NCI-H1930 (cell line): ENCODE measurements around the gene SPRN.
"Not testable (repeated sequence)": the region's sequence is repeated elsewhere in the genome, so short reads cannot be mapped to it uniquely, and the experiment has no call there.

Experiments used
- DNase-seq, 2 experiments: peaks; one replicate each; lab custom pipeline; 2025; lab: John Stamatoyannopoulos, UW

SPRN gene

DNA sequence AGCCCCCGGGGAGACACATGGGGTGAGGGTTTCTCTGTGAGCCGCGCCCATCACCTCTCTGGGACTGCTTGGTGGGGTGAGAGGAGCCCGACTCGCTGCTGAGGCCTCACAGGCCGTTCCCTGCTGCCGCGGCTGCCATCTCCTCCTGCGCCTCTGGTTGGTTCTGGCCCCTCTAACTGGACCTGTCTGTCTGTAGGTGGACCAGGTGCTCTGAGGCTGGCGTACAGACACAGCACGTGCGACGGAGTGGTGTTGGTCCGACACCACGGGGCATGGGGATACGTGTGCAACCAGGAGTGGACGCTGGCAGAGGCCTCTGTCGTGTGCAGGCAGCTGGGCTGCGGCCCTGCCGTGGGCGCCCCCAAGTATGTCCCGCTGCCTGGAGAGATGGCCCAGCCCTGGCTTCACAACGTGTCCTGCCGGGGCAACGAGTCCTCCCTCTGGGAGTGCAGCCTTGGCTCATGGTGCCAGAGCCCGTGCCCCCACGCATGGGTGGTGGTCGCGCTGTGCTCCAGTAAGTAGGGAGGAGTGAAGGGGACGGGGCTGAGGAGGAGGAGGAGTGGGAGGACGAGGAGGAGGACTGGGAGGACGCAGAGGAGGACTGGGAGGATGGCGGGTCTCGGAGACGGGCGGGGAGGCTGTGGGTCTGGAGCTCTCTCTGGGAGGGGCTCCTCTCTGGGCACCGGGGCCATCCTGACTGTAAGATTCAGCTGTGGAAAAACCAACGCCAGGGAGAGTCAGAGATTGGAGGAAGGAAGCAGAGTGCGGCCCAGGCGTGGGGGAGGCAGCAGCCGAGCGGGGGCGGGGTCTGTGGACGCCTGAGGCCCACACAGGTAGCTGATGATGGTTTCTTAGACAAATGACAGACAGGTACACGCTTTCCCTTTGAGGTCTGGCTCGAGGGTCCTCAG lies 31.9 kb upstream of the SPRN start:
- no peak for DNase-seq

DNA sequence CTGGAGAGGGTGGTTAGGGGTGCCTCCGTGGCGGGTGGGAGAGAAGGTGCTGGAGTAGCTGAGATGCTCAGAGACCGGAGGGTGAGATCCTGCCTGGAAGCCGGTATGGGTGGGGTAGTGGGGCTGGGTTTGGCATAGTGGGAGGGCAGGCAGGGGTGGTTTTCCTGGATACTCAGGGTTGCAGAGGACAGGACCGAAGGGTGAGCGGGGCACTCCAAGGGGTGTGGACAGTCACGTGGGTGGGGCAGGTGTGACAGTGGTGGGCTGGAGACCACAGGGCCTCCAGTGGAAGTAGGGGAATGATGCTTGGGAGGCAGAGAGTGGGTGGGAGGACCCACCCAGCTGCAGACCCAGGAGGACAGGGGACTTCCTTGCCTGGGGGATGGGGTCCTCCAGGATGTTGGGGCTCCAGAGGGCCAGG lies 31.2 kb upstream of the SPRN start:
- DNase-seq = no peak

DNA sequence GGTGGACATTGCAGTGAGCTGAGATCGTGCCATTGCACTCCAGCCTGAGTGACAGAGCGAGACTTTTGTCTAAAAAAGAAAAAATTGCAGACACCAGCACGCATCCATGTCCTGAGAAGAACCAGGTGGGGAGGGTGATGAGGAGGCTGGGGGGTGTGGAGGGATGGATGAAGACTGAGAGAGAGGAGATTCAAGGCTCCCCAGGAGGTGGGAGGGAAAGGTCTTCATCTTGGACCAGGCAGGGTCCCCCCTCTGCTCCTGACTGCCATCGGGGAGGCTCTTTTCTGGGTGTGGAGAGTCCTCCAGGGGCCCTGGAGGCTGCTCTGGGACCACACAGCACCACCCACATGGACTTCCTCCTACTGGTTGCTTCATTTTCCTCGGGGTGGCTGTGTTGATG lies 30.8 kb upstream of the SPRN start:
- no peak for DNase-seq

DNA sequence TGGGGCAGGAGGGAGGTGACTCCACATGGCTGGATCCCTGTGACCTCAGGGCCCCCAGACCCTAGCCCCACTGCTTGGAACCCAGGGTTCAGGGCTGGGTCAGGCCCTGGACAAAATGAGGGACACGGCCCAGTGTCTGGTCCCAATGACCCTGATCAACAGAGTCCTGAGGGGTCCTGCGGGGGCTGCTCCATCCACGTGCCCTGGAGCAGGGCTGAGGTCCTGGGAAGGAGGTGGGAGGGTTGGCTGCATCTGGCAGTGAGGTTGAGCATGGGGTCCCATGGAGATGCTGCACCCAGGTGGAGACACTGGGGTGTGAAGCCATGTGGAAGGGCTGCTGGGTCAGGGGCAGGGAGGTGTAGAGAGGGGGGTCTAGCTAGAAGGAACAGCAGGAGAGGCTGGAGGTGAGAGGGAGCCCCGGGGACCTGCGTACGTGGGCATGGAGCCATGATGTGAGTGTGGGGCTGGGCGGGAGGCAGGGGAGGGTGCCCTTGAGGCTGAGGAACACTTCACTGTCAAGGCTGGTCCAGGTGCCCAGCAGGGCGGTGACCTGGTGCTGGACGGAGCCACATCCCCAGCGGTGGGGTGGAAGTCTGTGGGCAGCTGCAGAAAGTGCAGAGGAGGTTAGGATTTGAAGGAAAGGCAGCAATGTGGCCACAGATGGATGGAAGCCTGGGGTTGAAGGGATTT lies 29.9 kb upstream of the SPRN start:
- DNase-seq = no peak

DNA sequence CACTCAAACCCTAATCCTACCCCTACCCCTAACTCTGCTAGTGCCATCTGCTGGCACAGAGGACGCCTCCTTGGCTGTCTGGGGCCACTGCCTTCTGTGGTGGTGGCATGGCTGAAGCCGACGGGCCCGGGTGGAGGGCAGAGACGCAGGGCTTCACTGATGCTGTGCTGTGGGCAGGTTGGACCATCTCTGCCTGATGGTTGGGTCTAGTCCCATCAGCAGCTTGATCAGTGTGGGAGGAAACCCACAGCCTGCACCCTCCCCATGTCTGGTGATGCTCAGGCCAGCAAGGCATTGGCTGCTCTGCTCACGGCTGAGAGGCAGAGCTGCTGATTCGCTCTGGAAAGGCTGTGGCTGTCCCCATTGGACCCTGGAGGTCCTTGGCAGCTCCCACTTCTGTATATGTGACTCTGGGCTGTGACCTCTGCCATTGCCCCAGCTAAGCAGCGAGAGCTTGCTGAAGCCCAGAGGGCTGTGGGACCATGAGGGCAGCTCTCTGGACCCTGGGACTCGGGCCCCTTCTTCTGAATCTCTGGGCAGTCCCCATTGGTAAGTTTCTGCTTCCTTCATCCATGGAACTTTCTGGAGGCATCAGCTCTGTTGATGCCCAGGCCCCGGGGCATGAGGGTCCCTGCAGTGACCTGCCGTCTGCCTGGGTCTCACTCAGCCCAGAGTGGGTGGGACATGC lies 29.2 kb upstream of the SPRN start, which contains the start of gene SCART1:
TSS of gene SCART1 (plus strand) at position 430 of the 688 bp plus-strand sequence. CDS start at position 483, 53 bp downstream.
- no peak for DNase-seq

DNA sequence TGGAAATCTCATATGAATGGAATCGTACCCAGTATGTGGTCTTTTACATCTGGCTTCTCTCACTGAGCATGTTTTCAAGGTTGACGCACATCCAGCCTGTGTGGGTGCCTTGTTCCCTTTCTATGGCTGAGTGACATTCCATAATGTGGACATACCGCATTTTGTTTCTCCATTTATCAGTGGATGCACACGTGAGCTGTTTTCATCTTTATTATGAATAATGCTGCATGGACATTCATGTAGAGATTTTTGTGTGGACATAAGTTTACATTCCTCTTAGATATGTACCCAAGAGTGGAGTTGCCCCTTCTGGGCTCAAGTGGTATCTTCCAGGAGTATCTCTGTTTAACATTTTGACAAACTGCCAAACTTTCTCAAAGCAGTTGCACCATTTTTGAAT lies 28.0 kb upstream of the SPRN start:
- DNase-seq = no peak

DNA sequence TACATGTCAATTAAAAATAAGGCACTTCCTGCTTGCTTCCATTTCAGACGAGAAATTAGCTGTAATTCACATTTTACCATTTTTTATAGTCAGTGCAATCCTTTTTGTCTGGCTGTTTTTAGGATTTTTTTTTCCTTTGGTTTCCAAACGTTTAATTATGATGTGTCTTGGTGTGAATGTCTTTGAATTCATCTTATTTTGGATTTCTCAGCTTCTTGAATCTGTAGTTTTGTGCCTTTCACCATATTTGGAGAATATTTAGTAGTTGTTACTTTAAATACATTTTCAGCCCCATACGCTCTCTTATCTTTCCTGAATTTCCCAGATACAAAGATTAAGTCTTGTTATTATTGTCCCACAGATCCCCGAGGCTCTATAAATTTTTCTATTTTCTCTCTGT lies 26.9 kb upstream of the SPRN start:
- no peak for DNase-seq

DNA sequence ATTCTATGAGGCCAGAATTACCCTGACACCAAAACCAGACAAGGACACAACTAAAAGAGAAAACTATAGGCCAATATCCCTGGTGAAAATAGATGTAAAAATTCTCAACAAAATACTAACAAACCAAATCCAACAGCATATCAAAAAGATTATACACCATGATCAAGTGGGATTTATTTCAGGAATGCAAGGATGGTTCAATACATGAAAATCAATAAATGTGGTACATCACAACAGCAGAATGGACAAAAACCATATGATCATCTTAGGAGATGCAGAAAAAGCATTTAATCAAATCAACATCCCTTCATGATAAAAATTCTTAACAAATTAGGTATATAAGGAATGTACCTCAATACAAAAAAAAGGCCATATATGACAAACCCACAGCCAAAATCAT lies 23.7 kb upstream of the SPRN start:
- DNase-seq = no peak

DNA sequence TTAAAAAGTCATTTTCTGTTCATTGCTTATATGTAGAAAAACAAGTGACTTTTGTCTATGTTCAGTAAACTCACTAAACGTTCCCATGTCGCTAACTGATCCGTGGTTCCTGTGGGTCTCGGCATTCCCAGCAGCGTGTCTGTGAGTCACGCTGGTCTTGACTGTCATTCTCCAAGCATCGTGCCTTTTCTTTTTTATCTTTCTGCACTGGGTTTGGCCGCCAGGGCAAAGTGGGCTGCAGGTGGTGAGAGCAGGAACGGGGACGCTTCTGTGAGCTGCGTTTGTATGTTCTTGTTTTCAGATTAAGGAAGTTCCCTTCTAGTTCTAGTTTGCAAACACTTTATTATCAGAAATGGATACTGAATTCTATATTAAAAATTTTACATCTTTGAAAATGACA lies 22.6 kb upstream of the SPRN start:
- no peak for DNase-seq

DNA sequence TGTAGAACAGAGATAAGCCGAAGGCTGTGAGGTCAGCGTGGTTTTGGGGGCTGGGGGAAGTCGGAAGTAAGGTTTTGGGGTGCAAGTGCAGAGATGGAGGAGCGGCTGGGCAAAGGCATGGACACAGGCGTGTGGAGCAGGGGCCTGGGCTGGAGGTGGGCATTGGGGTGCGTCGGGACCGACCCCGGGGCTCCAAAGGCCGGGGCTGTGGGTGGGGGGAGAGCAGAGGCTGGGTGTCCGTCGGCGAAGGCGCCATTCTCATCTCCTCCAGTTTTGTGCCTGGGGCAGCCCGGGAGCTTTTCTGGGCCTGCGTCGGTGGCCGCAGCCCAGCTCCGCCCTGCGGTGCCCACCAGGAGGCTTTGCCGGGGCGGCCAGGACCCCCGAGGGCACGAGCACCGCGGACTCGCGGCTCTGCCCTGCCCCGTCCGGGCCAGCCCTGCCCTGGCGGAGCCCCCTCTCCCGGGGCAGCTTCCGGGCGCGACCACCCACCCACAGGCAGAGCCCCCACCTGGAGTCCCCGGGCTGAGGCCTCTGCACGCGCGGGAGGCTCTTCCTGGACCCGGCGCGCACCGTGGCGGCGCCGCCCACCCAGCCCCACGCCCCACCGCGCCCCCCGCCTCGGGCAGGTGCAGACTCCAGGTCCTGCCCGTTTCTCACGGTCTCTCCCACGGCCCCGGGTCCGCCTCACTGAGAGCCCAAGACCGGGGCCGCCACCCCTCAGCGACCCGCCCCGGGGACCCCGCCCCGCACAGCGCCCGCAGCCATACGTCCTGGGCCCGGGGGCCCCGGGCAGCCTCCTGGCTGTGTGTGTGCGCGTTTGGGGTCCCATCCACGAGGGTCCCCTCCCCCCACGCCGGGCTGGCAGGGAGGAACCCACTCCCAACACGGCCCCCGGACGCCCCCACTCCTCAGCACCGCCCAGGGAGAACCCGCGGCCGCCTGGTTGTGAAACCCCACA lies 21.6 kb upstream of the SPRN start:
- no peak for DNase-seq

DNA sequence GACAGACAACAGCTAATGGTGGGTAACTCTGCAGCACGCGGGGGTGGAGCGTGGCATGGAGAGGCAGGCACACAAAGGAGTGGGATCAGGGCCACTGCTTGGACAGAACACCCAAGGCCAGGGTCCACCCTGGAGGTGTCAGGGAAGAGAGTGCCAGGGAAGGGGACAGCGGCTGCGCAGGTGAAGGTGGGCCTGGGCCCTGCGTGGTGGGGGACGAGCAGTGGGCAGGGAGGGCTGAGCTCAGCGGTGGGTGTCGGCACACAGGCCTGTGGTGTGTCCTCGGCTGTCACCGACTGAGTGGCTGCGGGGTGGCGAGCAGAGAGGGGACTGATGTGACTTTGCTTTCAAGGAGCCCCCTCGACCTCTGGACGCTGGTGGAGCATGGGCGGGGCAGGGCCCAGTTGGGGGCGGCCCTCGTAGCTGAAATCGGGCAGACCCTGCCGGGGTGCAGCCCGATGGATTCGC lies 20.9 kb upstream of the SPRN start:
- DNase-seq = no peak

DNA sequence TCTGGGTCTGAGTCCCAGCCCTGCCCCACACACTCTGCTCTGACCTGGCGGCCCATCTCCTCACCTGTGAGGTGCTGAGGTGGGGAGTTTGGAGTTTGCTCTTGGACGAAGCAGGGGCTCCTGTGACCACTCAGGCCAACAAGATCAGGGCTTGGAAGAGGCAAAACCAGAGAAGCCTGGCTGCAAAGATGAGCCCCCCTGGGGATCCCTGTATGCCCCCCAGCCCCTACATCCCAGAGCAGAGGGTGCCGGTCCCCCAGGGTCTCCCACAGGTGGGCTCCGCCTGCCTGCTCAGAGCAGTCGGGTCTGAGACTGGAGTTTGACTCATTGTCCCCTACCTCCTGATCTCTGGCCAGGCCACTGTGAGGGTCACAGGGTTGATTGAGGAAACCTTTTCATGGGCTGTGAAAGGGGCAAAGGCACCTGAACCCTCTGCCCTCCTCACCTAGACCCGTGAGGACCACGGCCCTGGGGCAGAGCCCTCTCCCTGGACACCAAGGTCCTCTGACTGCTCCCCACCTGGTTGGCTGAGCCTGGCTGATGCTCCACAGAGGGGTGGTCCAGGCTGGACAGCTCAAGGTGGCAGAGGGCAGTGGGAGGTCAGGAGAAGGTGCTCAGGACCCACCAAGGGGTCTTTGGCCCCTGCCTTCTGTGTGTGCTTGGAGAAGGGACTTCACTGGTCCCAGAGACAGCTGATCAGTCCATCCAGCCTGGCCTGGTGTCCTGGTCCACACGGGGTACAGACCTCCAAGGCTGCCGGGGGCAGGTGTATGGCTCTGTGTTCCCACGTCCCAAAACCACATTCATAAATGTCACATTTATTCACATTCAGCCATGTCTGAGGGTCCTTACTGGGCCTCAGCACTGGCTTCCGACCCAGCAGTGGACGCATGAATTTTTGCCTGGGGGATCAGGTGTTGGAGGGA lies 20.2 kb upstream of the SPRN start:
- no peak for DNase-seq

DNA sequence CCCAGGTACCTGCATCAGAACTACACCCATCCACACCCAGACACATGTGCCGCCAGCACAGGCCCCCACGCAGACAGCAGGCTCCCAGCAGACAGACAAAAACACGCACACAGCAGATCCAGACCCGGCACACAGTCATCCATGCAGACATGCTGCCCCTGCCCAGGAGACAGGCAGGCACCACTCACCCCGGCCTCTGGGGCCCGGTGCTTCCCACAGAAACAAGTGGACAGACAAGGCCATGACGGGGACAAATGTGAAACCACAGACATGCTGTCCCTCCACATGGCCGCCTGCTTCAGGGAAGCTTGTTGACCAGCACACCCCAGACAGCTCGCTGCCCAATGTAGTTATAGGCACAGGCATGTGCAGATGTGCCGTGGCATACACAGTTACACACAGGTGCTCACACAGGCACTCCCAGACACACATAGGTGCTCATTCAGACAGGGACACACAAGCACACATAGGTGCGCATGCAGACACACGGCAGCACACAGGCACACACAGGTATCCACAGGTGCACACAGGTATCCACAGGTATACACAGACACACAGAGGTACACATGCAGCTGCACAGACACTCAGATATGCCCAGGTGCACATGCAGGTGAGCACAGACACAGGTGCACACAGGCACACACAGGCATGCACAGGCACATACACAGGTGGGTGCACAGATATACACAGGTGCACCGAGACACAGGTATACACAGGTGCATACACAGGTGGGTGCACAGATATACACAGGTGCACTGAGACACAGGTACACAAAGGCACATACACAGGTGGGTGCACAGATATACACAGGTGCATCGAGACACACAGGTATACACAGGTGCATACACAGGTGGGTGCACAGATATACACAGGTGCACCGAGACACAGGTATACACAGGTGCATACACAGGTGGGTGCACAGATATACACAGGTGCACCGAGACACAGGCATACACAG lies 18.8 kb upstream of the SPRN start:
- no peak for DNase-seq

DNA sequence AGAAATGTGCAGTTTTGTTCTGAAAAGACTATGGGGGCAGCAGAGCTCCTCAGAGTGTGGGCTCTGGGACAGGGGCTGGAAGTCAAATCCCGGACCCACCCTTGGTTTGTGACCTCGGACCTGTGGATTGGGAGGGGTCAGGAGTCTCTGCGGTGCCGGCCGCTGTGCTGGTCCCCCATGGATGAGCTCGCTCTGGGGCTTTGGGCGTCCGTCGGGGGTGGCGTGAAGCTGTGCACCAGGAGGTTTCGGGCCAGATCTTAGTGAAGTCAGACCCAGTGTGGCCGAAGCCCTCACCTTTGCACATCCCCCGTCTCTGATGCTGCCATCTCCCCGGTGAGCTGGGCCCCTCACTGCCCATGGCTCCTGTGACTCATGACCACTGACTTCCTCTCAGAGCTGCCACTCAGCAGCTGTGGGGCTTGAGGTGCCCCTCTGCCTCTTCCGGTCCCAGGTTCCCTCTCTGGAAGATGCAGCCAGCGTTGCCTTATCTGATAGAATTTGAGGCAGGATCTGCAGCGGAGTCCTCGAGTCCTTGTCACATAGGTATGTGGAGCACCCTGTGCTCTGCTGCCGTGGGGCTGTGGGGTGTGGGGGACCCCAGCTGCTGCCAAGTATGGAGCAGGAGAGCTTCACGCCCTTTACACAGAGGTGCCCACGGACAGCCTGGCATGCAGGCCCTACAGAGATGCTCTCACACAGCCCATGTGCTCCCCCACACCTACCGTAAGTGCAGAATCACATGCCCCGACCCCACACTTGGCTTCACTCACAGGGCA lies 18.0 kb upstream of the SPRN start:
- DNase-seq = no peak

DNA sequence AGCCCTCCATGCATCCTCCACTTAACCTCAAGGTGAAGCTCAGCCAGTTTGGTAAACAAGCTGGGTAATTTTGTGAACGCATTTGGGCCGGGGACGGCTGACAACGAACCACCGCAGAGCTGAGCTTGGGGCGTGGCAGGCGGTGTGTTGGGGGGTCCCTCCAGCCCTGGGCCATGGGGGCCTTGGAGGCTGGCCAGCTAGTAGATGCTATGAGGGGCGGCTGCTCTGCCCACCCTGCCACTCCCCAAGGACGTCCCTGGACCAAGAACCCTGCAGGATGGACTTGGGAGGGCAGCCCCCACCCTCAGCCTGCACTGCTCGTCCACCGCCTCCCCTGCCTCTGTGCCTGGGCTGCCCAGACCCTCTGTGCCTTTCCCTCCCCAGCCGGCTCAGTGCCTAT lies 17.4 kb upstream of the SPRN start:
- no peak for DNase-seq

DNA sequence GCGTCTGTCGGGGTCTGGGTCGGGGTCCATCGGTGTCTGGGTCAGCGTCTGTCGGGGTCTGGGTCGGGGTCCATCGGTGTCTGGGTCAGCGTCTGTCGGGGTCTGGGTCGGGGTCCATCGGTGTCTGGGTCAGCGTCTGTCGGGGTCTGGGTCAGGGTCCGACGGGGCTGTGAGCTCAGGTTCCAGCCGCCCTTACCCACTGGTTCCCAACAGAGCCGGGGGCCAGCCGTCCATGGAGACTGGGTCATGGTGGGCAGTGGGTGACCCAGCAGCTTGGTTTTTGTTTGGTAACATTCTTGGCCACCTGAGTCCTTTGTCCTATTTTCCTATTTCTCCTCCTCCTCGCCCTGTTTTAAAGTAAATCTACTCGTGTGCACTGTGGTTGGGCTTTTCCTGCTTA lies 16.9 kb upstream of the SPRN start:
- not testable (repeated sequence) for DNase-seq

DNA sequence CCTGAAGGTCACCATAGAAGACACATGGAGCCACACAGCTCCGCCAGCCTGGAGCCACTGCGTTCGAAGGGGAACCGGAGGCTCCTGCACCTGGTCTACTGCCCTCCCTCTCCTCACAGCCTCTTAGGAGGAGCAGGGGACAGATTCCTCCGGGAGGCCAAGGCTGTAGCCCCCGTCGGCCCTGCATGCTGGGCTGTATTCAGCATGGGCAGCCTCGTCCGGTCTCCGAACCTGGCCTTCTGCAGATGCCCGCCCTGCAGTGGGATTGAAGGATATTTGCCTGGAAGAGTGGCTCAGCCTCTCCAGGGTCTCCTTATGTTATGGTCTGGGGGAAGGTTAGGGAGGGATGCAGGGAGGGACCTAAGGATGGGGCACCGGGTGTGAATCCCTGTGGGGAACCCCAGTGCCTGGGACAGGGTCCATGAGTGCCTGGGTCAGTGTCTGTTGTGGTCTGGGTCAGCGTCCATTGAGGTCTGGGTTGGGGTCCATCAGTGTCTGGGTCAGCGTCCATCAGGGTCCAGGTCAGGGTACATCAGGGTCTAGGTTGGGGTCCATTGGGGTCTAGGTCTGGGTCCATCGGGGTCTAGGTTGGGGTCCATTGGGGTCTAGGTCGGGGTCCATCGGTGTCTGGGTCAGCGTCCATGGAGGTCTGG lies 16.3 kb upstream of the SPRN start:
- no peak for DNase-seq
